ENCODE data around the gene PPP1R37. TPM values are rescaled to one million over a fixed set of nuclear protein-coding genes. Genes with fewer than 3 reads are reported as not detected.

Gene PPP1R37
- total and polyA plus RNA-seq, 4 donors, result 1.8 to 10.4 (median 9.3) TPM

DNA sequence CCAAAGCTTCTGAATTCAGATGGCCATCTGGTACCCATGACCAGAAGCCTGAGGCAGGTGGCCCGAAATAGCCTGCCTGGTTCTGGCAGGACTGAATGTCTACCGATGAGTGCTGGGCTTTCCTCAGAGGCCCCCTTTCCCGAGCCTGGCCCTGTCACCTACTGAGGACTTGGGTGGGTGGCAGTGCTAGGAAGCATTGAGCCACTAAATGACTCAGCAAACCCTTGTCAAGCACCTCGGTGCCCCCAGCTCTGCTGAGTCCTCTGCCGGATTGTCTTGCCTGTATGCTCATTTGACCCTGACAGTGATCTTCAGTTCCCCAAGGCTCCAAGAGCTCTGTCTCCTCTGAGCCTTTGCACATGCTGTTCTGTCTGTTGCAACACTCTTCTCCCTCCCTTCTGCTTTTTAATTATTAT, 17.9 kb downstream of the PPP1R37 start:
- no peak overlapping the region for H3K4me3 ChIP-seq (ENCODE audit: low read depth in 1 of 3, low read length in 3 of 3)

DNA sequence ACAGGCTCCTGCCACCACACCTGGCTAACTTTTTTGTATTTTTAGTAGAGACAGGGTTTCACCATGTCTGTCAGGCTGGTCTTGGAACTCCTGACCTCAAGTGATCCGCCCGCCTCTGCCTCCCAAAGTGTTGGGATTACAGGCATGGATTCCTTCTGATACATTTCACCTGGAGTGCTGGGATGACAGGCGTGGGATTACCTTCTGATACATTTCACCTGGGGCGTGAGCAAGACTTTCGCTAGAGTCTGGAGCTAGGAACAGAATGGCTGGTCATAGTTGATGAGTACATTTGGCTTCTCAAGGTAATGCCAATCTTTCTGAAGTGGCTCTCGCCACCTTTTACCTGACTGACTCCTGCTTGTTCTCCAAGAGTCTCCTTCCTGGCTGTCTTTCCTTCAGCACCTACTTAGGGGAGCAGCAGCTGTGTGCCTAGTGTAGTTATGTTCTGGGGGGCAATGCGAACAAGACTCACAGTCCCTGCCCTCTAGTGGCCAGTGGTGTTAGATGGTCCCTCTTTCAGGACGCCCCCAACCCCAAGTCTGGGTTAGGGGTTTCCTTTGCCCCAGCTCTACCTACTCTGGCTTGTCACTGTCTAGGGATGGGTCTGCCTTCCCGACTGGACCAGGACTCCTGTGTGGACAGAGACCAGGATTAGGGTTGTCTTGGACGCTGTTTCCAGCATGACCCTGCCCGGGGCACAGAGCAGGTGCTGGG, 19.3 kb downstream of the PPP1R37 start:
- H3K4me1 ChIP-seq (ENCODE audit: control insufficient read depth in 4 of 4, insufficient read depth in 4 of 4, low read length in 3 of 4), result peaks cover 3 to 17% (median 7%) of the 10 kb centered on the region in 4 donors
- no peak overlapping the region for H3K9ac ChIP-seq (ENCODE audit: low read depth in 1 of 2, low read length in 2 of 2)
- H3K27me3 ChIP-seq (ENCODE audit: control insufficient read depth in 4 of 4, insufficient read depth in 4 of 4, low read length in 3 of 4), result no peaks in the 10 kb centered on the region
- no peaks in the 10 kb centered on the region for H3K9me3 ChIP-seq (ENCODE audit: control insufficient read depth in 4 of 4, low read length in 3 of 4)
- 92% methylated on average over 11 of the region's 11 CpGs for WGBS
- H3K27ac ChIP-seq (ENCODE audit: low read depth in 1 of 2, low read length in 2 of 2), result no peak overlapping the region
- no peak overlapping the region for H3K4me3 ChIP-seq (ENCODE audit: low read depth in 1 of 3, low read length in 3 of 3)
- DNase-seq (ENCODE audit: low spot score), result no peak
- no peak for TF ChIP-seq YY1 (IDR thresholded peaks at IDR 0.05)
- TF ChIP-seq, protein P1, sequence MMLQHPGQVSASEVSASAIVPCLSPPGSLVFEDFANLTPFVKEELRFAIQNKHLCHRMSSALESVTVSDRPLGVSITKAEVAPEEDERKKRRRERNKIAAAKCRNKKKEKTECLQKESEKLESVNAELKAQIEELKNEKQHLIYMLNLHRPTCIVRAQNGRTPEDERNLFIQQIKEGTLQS (IDR thresholded peaks at IDR 0.05), result no peak
- no peak for TF ChIP-seq HNF4G (IDR thresholded peaks at IDR 0.05)
- no peak for TF ChIP-seq TAF1 (conservative IDR thresholded peaks at IDR 0.05)
- TF ChIP-seq, protein P2, sequence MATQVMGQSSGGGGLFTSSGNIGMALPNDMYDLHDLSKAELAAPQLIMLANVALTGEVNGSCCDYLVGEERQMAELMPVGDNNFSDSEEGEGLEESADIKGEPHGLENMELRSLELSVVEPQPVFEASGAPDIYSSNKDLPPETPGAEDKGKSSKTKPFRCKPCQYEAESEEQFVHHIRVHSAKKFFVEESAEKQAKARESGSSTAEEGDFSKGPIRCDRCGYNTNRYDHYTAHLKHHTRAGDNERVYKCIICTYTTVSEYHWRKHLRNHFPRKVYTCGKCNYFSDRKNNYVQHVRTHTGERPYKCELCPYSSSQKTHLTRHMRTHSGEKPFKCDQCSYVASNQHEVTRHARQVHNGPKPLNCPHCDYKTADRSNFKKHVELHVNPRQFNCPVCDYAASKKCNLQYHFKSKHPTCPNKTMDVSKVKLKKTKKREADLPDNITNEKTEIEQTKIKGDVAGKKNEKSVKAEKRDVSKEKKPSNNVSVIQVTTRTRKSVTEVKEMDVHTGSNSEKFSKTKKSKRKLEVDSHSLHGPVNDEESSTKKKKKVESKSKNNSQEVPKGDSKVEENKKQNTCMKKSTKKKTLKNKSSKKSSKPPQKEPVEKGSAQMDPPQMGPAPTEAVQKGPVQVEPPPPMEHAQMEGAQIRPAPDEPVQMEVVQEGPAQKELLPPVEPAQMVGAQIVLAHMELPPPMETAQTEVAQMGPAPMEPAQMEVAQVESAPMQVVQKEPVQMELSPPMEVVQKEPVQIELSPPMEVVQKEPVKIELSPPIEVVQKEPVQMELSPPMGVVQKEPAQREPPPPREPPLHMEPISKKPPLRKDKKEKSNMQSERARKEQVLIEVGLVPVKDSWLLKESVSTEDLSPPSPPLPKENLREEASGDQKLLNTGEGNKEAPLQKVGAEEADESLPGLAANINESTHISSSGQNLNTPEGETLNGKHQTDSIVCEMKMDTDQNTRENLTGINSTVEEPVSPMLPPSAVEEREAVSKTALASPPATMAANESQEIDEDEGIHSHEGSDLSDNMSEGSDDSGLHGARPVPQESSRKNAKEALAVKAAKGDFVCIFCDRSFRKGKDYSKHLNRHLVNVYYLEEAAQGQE (IDR thresholded peaks at IDR 0.05), result no peak
- no peak for TF ChIP-seq RXRA (IDR thresholded peaks at IDR 0.05)
- TF ChIP-seq, protein P3, sequence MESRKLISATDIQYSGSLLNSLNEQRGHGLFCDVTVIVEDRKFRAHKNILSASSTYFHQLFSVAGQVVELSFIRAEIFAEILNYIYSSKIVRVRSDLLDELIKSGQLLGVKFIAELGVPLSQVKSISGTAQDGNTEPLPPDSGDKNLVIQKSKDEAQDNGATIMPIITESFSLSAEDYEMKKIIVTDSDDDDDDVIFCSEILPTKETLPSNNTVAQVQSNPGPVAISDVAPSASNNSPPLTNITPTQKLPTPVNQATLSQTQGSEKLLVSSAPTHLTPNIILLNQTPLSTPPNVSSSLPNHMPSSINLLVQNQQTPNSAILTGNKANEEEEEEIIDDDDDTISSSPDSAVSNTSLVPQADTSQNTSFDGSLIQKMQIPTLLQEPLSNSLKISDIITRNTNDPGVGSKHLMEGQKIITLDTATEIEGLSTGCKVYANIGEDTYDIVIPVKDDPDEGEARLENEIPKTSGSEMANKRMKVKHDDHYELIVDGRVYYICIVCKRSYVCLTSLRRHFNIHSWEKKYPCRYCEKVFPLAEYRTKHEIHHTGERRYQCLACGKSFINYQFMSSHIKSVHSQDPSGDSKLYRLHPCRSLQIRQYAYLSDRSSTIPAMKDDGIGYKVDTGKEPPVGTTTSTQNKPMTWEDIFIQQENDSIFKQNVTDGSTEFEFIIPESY (IDR thresholded peaks at IDR 0.05), result no peak
- H3K36me3 ChIP-seq (ENCODE audit: control insufficient read depth in 4 of 4, insufficient read depth in 3 of 4, low read depth in 1 of 4, low read length in 3 of 4), result no peaks in the 10 kb centered on the region

More for the DNA sequence above, 17.9 kb downstream of the PPP1R37 start:
- no peaks in the 10 kb centered on the region for H3K27me3 ChIP-seq (ENCODE audit: control insufficient read depth in 4 of 4, insufficient read depth in 4 of 4, low read length in 3 of 4)
- TF ChIP-seq HNF4G (IDR thresholded peaks at IDR 0.05), result no peak
- TF ChIP-seq, protein P4, sequence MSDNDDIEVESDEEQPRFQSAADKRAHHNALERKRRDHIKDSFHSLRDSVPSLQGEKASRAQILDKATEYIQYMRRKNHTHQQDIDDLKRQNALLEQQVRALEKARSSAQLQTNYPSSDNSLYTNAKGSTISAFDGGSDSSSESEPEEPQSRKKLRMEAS (IDR thresholded peaks at IDR 0.05), result no peak
- TF ChIP-seq GABPA (IDR thresholded peaks at IDR 0.05 in 1 of 2, conservative IDR thresholded peaks at IDR 0.05 in 1 of 2), result no peak
- TF ChIP-seq YY1 (IDR thresholded peaks at IDR 0.05), result no peak
- no peak overlapping the region for H3K27ac ChIP-seq (ENCODE audit: low read depth in 1 of 2, low read length in 2 of 2)
- WGBS, result 82% methylated on average over 5 of the region's 5 CpGs
- DNase-seq (ENCODE audit: low spot score), result no peak
- no peaks in the 10 kb centered on the region for H3K9me3 ChIP-seq (ENCODE audit: control insufficient read depth in 4 of 4, low read length in 3 of 4)
- H3K4me1 ChIP-seq (ENCODE audit: control insufficient read depth in 4 of 4, insufficient read depth in 4 of 4, low read length in 3 of 4), result peaks cover 3 to 17% (median 7%) of the 10 kb centered on the region in 4 donors
- no peak overlapping the region for H3K9ac ChIP-seq (ENCODE audit: low read depth in 1 of 2, low read length in 2 of 2)
- H3K36me3 ChIP-seq (ENCODE audit: control insufficient read depth in 4 of 4, insufficient read depth in 3 of 4, low read depth in 1 of 4, low read length in 3 of 4), result no peaks in the 10 kb centered on the region

DNA sequence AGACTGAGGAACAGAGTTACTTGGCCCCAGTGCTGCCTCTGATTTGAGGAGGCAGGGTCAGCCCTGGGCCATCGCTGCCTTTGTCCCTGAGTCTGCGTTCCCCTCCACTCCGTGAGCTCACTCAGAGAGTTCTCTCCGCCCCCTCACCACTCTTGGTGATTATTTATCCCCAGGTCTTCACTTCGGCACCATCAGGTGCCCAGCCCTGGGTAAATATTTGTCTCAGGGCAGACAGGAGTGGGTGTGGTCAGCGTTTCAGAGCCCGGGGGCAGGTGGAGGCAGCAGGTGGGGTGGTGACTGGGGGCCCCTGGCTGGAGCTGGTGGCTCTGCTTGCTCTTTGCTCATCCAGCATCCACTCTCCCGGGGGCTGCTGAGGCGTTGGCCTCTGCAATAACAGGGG, 20.6 kb downstream of the PPP1R37 start:
- Histone ChIP-seq H3K4me1 (ENCODE audit: control insufficient read depth in 4 of 4, insufficient read depth in 4 of 4, low read length in 3 of 4) (peaks cover 3 to 17% (median 7%) of the 10 kb centered on the region in 4 donors), H3K9me3 (ENCODE audit: control insufficient read depth in 4 of 4, low read length in 3 of 4) (no peaks in the 10 kb centered on the region), H3K4me3 (ENCODE audit: low read depth in 1 of 3, low read length in 3 of 3) (no peak overlapping the region), H3K9ac (ENCODE audit: low read depth in 1 of 2, low read length in 2 of 2) (no peak overlapping the region), H3K36me3 (ENCODE audit: control insufficient read depth in 4 of 4, insufficient read depth in 3 of 4, low read depth in 1 of 4, low read length in 3 of 4) (no peaks in the 10 kb centered on the region), H3K27ac (ENCODE audit: low read depth in 1 of 2, low read length in 2 of 2) (no peak overlapping the region), H3K27me3 (ENCODE audit: control insufficient read depth in 4 of 4, insufficient read depth in 4 of 4, low read length in 3 of 4) (no peaks in the 10 kb centered on the region)
- no peak for DNase-seq (ENCODE audit: low spot score)
- 40% methylated on average over 9 of the region's 9 CpGs for WGBS
- TF ChIP-seq GABPA (IDR thresholded peaks at IDR 0.05 in 1 of 2, conservative IDR thresholded peaks at IDR 0.05 in 1 of 2) (no peak), TAF1 (conservative IDR thresholded peaks at IDR 0.05) (no peak), NR2F2 (IDR thresholded peaks at IDR 0.05) (no peak), JUND (IDR thresholded peaks at IDR 0.05) (no peak), FOXA1 (IDR thresholded peaks at IDR 0.05) (no peak), EGR1 (IDR thresholded peaks at IDR 0.05; ENCODE audit: low read depth in 2 of 2) (no peak), FOXA2 (IDR thresholded peaks at IDR 0.05) (no peak)
- TF ChIP-seq, protein P5, sequence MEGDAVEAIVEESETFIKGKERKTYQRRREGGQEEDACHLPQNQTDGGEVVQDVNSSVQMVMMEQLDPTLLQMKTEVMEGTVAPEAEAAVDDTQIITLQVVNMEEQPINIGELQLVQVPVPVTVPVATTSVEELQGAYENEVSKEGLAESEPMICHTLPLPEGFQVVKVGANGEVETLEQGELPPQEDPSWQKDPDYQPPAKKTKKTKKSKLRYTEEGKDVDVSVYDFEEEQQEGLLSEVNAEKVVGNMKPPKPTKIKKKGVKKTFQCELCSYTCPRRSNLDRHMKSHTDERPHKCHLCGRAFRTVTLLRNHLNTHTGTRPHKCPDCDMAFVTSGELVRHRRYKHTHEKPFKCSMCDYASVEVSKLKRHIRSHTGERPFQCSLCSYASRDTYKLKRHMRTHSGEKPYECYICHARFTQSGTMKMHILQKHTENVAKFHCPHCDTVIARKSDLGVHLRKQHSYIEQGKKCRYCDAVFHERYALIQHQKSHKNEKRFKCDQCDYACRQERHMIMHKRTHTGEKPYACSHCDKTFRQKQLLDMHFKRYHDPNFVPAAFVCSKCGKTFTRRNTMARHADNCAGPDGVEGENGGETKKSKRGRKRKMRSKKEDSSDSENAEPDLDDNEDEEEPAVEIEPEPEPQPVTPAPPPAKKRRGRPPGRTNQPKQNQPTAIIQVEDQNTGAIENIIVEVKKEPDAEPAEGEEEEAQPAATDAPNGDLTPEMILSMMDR (IDR thresholded peaks at IDR 0.05; ENCODE audit: low read depth, low read length, missing input control), result no peak
- TF ChIP-seq, protein P2 (IDR thresholded peaks at IDR 0.05), result no peak
